HG02840 (cell line): ENCODE results near the gene FSD1.
"Not testable (repeated sequence)": the region's sequence is repeated elsewhere in the genome, so short reads cannot be mapped to it uniquely, and the experiment has no call there.

Experiments used
- ATAC-seq: cut with Tn5 transposase; IDR thresholded peaks from one replicate; pipeline ENCODE4 v1.9.1; 2021; ENCODE audit warnings: mild to moderate bottlenecking, moderate library complexity, moderate number of reproducible peaks; ENCODE audit not compliant: unreplicated experiment, low FRiP score

FSD1 gene

DNA sequence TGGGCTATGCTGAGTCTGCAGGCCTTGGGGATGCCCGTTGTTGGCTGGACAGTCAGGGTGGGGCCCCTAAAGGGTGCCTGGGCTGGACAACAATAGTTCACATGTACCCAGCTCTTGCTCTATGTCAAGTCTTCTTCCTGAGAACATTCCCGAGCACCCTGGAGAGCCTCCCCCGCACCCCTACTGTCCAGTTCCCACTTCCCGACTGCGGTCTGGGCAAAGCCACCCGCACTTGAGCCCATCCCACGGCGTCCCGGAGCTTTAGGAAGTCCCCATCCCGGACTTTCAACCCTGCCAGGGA lies 37.9 kb downstream of the FSD1 start:
- ATAC-seq = no peak

DNA sequence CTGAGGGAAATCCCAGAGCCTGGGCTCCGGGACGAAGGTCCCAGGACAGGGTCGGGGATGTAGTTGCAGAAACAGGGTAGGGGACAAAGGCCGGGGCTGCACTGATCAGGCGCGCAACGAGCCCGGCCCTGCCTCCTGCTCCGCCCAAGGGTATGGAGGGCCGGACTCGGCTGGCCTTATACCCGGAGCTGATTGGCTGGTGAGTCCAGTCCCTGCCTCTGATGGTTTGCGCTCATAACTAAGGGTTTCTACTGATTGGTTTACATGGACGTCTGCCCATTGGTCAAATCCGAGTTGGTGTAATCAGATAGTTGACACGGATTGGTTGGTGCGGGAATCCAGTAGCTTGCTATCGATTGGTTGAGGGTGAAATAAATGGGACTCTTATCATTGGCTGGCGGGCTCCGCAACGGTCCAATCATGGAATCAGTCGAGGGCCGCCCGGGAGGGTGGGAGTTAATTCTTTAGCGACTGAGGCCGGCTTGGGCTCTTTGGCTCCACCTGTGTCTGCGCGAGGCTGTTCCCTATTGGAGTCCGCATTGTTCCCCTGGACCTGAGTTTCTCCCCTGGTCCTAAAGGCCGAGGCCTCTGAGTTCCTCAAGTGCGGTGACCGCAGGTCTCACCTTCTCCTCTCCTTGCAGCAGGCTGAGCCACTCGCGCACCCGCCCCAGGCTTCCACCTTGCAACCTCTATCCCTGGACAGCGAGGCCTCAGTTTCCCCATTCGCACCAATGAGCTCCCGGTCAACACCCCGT lies 38.4 kb downstream of the FSD1 start:
- peak; percentile 83 for ATAC-seq

DNA sequence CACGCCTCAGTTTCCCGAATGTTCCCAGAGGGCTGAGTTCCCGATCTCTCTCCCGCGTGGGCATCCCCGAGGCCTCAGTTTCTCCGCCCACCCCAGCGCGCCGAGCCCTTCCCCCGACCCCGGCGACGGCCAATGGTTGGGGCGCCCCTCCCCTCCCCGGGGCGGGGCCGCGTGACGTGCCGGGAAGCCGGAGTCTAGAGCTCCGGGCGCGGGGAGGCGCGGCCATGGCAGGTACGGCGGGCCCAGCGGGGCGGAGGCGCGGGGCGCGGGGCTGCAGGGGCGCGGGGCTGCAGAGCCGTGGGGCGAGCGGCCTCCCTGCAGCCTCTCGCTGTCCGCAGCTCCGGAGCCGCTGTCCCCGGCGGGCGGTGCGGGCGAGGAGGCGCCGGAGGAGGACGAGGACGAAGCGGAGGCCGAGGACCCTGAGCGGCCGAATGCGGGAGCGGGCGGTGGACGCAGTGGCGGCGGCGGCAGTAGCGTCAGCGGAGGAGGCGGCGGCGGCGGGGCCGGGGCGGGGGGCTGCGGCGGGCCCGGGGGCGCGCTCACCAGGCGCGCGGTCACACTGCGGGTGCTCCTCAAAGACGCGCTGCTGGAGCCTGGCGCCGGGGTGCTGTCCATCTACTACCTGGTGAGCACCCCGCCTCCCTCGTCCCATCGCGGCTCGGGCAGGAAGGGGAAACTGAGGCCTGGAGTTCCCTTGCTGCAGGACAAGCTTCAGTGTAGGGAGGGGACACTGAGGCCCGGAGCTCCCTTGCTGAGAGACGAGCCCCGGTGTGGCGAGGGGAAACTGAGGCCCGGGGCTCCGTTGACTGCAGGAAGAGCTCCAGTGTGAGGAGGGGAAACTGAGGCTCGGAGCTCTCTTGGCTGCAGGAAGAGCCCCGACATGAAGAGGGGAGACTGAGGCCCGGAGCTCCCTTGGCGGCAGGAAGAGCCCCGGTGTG lies 39.2 kb downstream of the FSD1 start, which contains the start of gene MPND:
Gene MPND, plus strand, starts transcription at position 193 of the 938 bp plus-strand sequence. Its CDS starts 32 bp downstream, at position 225.
- ATAC-seq = peak; percentile 41

DNA sequence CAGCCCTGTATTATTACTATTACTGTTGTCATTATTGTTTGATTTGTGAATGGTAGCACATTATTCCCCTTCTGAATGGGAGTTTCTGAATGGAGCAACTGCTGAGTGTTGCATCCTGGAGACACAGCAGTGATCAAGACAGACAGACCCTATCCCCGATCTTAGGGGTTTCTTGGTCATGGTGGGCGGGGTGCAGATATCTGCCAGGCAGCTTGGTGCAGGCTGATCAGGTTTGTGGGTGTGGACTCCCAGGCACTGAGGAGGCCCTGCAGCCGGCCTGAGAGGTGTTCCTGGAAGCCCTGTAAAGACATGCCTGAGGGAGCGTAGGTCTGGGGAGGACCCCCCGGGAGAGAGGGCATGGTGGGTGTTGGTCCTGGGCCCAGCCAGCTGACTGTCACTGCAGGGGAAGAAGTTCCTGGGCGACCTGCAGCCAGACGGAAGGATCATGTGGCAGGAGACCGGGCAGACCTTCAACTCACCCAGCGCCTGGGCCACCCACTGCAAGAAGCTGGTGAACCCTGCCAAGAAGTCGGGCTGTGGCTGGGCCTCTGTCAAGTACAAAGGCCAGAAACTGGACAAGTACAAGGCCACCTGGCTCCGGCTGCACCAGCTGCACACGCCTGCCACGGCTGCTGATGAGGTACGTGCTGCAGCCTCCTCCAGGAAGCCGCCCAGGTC lies 41.1 kb downstream of the FSD1 start:
- no peak for ATAC-seq

DNA sequence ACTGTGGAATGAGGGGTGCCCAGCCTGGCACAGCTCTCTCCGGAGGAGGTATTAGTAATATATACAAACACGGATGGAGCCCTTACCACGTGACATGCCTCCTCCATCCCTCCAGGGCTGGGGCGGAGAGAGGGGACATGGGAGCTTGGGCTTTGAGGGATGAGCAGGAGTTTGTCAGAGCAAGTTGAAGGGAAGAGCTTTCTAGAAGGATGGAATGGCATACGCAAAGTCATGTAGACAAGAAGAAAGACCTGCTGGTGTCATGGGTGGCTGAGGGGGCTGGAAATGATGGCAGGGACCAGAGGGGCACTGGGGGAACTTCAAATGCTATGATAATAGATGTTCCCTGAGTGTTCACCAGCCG lies 41.6 kb downstream of the FSD1 start:
- no peak for ATAC-seq

DNA sequence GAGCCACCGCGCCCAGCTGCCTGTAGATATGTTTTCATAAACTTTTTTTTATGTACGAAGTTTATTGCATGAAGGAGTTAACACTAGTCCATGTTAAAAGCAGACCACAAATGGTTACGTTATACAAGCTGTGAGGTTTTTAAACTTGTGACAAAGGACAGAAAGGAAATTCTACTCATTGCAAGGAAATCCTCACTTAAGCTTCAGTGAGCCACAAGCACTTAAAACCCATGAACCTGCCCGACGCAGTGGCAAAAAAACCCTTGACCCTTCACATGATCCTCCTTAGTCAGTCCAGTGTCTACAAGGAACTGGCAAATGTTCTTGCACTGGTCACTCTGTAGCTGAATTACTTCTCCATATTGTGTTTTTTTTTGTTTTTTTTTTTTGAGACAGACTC lies 43.1 kb downstream of the FSD1 start:
- ATAC-seq = no peak

DNA sequence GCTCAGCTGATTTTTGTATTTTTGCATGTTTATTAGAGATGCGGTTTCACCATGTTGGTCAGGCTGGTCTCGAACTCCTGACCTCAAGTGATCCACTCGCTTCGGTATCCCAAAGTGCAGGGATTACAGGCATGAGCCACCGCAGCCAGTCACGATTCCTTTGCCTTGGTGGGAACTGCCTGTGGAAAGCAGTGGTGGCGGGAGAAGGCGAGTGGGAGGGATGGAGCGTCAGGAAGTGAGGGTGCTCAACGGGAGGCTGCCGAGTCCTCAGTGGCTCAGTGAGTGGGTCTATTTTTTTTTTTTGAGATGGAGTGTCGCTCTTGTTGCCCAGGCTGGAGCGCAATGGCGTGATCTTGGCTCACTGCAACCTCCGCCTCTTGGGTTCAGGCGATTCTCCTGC lies 44.8 kb downstream of the FSD1 start:
- ATAC-seq = not testable (repeated sequence)

DNA sequence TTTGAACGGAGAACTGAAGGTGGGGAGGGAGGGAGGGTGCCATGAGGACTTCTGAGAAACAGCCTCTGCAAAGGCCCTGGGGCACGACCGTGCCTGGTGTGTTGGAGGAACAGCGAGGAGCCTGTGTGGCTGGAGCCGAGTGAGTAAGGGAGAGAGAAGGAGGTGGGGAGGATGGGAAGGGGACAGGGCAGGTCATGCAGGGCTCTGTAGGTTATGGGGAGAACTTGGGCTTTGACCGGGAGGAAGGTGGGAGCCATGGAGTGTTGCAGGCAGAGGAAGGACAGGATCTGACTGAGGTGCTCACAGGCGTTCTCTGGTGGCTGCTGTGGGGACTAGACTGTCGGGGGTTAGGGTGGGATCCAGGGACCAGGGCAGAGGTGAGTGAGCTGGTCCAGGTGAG lies 45.7 kb downstream of the FSD1 start:
- ATAC-seq = no peak

DNA sequence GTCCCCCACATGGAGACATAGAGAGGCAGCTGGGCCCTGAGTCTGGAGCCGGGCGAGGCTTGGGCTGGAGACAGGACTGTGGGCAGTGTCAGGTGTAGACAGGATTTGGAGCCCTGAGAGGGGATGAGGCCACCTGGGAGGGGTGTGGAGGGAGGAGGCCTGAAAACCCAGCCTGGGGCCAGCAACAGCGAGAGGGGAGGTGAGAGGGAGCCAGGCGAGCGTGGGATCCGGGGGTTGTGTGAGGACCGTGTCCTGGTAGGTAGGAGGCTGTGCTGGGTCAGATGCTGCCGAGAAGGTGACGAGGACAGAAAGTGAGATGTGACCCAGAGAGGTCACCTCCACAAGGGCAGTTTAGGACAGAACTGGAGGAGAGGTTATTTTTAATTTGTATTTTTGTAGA lies 46.3 kb downstream of the FSD1 start:
- no peak for ATAC-seq

DNA sequence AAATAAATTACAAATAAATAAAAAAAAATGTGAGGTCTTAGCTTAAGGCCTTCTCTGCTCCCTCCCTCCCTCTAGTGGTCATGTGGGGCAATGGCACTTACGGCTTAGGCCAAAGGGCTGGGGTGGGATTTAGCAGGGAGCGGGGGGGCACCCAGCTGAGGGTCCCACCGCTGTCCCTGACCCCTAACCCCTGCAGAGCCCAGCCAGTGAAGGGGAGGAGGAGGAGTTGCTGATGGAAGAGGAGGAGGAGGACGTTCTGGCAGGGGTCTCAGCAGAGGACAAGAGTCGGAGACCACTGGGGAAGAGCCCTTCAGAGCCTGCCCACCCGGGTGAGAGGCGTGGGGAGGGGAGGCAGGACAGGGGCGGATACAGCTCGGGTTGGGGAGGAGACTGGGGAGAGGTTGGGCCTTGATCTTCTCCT lies 48.3 kb downstream of the FSD1 start:
- ATAC-seq = no peak

DNA sequence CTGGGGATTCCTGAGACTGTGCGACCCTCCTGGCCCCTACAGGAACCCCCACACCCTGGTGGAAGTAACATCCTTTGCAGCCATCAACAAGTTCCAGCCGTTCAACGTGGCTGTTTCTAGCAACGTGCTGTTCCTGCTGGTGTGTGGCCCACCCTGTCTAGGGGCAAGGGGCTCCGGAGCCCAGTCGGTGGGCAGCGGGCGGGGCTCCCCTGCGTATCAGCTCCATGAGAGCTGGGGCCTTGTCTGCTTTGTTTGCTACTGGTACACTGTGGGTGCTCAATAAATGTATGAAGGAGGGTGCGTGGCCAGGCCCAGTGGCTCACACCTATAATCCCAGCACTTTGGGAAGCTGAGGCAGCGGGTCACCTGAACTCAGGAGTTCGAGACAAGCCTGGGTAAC lies 49.9 kb downstream of the FSD1 start:
- ATAC-seq = no peak

DNA sequence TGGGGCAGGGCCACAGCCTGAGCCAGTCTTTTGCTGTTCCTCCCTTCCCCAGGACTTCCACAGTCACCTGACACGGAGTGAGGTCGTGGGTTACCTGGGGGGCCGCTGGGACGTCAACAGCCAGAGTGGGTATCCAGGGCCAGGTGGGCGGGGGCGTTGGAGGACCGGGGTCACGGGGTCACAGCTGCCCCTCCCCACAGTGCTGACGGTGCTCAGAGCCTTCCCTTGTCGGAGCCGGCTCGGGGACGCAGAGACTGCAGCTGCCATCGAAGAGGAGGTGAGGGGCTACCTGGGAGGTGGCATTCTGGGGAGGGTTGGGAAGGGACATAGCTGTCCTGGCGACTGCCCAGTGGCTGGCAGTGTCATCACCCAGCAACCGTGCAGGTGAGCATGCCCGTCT lies 50.5 kb downstream of the FSD1 start:
- no peak for ATAC-seq

DNA sequence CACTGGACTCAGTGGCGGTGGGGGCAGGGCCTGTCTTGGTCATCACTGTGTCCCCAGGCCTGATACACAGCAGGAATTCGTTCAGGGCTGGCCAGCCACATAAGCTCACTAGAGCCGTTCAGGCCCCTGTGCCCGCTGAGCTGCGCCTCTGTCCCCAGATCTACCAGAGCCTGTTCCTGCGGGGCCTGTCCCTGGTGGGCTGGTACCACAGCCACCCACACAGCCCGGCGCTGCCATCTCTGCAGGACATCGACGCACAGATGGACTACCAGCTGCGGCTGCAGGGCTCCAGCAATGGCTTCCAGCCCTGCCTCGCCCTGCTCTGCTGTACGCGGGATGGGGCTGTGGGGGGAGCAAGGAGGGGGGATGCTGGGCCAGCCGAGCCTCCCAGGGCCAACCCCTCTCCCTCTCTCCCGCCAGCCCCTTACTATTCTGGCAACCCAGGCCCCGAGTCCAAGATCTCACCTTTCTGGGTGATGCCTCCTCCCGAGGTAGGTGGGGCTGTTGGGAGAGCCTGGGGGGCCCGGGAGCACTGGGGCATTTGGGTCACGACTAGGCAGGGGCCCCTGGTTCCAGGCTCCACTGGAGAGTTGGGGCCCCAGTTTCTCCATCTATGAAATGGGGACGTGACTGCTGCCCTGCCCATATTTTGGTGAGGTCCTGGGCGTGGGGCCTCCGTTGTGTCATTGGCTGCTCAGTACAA lies 52.8 kb downstream of the FSD1 start:
- no peak for ATAC-seq

DNA sequence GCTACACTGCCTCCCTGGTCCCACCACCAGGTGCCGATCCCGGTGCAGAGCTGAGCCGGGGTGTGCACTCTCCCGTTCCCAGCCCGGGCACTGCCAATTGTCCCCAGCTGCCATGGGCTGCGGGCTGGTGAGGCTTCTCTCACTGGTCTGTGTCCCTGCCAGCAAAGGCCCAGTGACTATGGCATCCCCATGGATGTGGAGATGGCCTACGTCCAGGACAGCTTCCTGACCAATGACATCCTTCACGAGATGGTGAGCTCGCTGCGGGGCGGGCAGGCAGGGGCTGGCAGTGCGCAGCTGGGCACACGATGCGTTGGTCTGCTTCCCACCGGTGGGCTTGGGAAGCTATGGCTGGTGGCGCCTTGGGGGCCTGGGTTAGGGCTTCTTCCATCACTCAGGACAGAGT lies 53.5 kb downstream of the FSD1 start:
- no peak for ATAC-seq

DNA sequence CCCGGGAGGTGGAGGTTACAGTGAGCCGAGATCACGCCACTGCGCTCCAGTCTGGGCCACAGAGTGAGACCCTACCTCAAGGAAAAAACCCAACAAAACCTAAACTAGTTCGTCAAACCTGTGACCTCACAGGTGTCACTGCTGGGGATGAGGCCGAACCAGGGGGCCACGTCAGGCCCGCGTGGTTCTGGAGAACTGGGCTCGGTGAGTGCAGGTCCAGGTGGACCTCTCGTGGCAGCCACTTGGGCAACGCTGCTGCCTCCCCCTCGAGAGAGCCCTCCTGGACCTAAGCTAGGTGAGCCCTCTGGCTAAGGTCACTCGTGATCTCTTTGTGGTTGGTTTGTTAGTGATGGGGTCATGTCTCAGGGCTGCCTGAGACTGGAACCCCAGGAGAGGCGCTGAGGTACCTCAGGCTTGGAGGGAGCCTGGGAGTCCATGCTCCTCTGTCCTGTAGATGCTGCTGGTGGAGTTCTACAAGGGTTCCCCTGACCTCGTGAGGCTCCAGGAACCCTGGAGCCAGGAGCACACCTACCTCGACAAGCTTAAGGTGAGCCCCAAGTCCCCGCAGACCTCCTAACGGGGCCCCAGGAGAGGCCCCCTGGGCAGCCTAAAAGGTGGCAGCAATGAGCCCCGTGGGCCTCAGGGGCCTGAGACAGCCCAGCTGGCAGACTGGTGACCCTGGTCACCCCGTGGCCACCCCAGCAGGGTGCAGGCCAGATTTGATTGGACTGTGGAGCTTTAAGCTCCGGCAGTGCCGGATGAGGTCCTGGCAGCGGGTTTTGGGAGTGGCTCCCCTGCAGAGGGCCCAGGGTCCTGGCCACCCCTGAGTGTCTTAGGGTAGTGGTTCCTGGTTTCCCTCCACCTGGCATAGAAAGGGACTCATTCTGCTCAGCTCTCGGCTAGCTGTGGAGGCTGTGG lies 54.6 kb downstream of the FSD1 start:
- ATAC-seq = no peak

DNA sequence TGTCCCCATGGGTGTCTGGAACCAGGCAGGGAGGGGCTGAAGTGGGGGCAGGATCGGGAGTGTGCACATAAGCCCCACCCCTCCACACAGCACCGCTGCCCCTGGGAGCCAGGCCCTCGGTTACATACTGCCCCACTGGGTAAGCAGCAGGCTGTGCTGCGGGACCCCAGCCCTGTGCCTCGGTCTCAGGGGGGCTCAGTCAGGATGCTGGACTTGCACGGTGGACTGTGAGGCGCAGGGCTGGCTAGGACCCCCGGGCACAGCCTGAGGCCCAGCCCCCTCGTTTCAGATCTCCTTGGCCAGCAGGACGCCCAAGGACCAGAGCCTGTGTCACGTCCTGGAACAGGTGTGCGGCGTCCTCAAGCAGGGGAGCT lies 55.2 kb downstream of the FSD1 start:
- ATAC-seq = no peak

DNA sequence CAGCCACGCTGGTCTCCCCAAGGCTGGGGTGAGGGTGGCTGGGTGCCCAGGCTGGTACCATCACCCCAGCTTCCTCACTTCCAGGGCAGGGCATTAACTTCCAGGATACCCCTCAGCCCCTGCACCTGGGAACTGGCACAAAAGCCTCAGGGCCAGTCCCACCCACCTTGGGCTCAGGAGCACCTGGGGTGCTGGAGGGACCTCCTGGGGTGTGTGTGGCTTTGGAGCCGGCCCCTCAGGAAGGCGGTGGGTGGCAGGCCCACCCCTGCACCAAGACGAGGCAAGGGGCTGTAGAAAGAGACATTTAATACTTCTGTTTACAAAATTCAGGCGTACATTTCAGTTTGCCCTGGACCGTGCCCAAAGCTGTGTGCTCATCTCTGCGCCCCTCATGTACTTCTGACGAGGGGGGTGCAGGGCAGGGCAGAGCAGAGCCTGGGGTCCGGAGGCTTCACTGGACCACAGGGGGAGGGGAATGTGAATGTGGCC lies 55.7 kb downstream of the FSD1 start:
- no peak for ATAC-seq

DNA sequence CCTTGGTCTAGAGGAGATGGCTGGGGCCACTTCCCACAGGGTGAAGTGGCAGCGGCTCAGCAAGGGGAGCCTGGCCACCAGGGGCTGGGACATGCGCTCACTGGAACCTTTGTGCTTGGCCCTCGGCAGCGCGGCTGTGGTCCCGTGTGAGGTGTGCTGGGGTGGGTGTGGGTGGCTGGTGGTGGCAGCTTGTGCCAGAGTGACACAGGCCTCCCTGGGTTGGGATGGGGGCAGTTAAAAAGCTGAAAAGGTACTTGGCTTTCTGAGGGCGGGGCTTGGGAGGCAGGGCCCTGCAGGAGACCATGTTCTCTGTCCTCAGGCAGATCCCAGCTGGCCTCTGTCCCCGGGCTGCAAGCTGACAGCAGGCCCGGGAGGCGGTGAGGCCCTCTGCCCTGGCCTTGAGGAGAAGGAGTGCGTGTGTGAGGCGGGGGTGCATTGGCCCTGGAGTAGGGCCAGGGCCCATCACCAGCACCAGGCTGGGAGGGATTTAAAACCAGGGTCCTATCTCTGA lies 56.3 kb downstream of the FSD1 start:
- no peak for ATAC-seq
